NCI-H510A treated with DMSO at 0.1 percent for 48 hours (cell line): ENCODE results near the gene NUP37.
"Not testable (repeated sequence)": the region's sequence is repeated elsewhere in the genome, so short reads cannot be mapped to it uniquely, and the experiment has no call there.

Experiments
- DNase-seq: peaks from one replicate; lab custom pipeline; 2025; lab: John Stamatoyannopoulos, UW

The NUP37 gene

DNA sequence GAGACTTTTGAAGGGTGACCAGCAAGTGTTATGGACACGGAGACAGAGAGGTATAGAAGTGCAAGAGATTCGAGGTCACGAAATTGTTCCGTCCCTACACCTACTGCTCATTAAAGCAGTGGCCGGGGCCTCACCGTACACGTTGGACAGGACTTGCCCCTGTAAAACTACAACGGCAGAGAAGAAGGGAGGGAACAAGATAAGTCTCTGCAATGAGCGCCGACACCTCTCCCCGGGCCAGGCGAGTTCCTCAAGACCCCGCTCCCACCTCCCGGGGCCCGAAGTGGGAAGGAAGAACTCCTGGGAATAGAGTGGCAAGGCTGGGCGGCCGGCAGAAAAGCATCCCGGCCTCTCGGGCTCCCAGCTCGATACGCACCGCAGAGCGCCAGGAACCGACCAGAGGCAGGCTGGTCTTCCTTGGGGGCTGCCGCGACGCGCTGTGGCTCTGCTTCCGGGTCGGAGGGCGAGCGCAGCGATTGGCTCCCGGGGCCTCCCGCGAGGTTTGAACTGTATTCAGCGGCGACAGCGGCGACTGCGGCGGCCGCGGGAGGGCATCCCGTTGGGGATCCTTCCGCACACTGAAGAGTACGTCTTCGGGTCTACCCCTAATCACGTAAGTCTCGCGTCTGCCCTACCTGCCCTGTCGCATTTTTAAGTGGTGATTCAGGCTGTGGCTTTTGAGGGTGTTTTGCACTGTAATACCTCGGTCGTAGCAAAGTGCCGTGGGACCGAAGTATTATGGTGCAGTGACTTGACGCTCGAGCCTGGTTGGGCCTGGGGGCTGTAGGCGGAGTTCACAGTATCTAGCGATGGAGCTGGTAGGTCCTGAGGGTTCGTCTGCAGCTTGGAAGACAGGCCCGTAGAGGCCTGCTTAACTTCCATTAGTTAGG, at the start of gene NUP37, which contains the start of gene PARPBP:
Gene NUP37, minus strand, starts transcription at position 441 of the 890 bp plus-strand sequence. CDS start 1,596 bp downstream, outside the sequence.
Gene PARPBP, plus strand, starts transcription at position 510 of the 890 bp plus-strand sequence. CDS start 3,706 bp downstream, outside the sequence.
- peak; percentile 81 for DNase-seq

DNA sequence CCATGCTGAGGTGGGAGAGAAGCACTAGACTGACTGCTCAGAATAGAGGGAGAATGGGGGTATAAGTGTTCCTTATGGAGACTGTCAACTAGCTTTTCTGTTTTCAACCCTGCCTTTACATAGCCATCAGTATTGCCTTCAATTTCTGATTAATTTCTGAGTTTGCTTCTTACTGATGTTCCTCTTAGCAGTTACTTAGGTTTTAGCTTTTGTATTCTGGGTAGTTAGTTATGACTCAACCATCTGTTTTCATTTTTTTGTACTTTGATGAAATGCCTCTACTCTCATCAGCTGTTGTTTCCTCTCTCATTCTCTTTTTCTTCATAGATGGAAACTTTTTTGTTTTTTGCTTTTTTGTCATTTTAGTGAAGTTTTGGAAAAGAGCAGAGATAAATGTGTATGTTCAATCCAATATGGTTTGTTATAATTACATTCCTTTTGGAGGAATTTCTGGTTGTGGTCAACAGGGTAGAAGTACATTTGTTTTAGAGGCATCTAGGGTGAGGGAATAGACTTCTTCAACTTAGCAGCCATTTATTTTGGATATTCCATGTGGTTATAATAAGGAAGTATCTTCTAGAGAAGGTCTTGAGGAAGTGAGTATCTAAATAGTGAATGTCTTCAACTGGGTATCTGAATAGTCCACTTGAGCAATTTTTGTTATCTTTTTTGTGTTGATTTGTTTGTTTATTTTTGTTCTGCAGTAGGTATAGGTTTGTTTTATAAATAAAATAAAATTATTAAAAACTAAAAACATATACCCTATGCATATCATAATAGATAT, 48.1 kb upstream of the NUP37 start:
- DNase-seq, result no peak

GRCh38 chr12:102163383-102163782, 43.5 kb upstream of the NUP37 start:
- DNase-seq, result no peak

DNA sequence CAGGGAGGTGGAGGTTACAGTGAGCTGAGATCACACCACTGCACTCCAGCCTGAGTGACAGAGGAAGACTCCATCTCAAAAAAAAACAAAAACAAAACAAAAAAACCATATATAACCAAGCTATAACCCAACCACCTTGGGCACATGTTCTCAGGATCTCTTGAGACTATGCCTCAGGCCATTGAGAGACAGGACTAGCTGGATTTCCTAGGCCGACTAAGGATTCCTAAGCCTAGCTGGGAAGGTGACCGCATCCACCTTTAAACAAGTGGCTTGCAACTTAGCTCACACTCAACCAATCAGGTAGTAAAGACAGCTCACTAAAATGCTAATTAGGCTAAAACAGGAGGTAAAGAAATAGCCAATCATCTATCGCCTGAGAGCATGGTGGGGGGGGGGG, 35.3 kb upstream of the NUP37 start:
- not testable (repeated sequence) for DNase-seq

- not testable (repeated sequence) for DNase-seq
Measured at GRCh38 chr12:102147062-102147587, 27.2 kb upstream of the NUP37 start.

DNA sequence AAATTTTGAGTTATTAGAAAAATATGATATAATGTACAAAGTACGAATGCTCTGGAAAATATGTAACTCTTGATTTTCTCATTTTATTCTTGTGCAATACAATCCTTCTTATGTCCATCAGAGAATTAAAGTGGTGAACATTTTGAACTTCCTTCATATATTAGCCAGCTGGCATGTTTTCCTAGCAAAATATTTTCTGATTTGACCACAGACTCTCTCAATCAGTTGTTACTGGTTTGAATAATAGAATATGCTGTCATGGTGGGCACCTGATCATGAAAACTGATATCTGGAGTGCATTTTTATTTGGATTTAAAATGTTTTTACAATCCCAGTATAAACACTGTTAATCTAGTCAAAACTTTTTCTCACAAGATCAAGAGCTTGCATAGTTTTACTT, 24.3 kb upstream of the NUP37 start:
- DNase-seq, result no peak

DNA sequence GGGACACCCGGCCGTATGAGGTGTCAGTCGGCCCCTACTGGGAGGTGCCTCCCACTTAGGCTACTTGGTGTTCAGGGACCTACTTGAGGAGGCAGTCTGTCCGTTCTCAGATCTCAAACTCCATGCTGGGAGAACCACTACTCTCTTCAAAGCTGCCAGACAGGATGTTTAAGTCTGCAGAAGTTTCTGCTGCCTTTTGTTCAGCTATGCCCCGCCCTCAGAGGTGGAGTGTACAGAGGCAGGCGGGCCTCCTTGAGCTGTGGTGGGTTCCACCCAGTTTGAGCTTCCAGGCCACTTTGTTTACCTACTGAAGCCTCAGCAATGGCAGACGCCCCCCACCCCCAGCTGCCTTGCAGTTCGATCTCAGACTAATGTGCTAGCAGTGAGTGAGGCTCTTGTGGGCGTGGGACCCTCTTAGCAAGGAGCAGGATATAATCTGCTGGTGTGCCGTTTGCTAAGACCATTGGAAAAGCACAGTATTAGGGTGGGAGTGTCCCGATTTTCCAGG, 23.0 kb upstream of the NUP37 start:
- not testable (repeated sequence) for DNase-seq

GRCh38 chr12:102137619-102138018, 17.7 kb upstream of the NUP37 start:
- not testable (repeated sequence) for DNase-seq

- not testable (repeated sequence) for DNase-seq
Measured at GRCh38 chr12:102131442-102131841, 11.5 kb upstream of the NUP37 start.

DNA sequence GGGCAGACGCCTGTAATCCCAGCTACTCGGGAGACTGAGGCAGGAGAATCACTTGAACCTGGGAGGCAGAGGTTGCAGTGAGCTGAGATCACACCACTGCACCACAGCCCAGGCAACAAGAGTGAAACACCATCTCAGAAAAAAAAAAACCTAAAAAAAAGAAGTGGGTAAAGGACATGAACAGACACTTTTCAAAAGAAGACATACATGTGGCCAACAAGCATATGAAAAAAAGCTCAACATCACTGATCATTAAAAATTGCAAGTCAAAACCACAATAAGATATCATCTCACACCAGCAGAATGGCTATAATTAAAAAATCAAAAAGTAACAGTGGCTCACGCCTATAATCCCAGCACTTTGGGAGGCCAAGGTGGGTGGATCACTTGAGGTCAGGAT, 10.8 kb upstream of the NUP37 start:
- not testable (repeated sequence) for DNase-seq

GRCh38 chr12:102121328-102121727, 1.4 kb upstream of the NUP37 start:
- not testable (repeated sequence) for DNase-seq

GRCh38 chr12:102120886-102121285, 972 bp upstream of the NUP37 start:
- no peak for DNase-seq

DNA sequence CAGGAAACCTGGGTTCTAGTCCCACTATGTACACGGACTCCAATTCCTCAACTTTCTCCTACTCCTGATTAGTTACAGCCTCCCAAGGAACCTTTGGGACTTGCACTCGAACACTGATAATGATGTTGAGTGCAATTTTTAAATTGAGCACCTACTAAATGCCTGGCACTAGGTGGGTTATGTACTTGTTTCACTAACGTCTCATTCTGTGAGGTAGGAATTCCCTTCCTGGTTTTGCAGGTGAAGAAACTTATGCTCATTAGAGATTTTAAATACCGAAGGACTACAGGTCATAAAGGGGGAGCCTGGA, 605 bp upstream of the NUP37 start:
- no peak for DNase-seq

DNA sequence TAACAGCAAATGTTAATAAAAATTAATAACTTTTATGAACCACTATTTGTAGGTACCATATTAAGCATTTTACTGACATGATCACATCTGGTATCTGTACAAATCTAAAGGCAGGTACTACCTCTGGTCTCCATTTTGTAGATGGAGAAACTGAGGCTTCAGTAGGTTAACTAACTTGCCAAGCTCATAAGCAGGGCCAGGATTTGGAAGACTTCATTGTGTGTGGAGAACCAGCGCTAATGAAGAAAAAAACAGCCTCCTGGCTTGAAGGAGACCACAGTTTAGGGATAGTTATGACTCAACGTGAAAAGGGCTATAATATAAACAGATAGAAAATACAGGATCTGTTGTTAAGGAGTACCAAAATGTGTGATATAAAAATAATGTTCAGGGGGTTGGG, 1.0 kb downstream of the NUP37 start:
- no peak for DNase-seq

GRCh38 chr12:102116392-102116791, 3.5 kb downstream of the NUP37 start:
- DNase-seq, result no peak

DNA sequence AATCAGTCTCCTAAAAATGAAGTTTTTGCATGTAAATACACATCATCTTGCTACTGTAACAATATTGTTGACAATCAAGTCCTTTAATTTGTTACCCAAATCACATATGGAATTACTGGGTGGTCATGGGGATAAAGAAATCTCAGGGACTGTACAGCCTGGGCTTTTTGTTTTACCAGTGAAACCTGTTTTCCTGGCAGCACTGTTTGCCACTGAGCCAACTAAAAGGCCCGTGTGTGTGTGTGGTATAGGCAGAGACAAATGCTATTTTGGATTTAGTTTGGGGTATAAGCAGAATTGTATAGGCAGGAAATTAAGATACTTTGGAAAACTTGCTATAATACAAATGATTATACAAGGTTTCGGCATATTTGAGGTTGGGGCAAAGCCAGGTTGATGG, 5.7 kb downstream of the NUP37 start:
- no peak for DNase-seq

DNA sequence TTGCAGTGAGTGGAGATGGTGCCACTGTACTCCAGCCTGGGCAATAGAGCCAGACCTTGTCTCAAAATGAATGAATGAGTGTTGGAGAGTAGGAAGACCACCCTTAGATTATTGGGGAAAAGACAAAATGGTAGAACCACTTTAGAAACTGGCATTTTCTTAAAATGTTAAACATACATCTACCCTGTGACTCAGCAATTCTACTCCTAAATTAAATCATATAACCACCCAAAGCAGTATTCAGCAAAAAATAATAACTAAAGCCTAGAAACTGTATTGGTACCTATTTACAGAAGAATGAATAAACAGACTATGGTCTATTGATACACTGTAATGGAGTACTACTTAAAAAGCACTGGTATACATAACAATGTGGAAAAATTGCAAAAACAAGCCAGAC, 9.1 kb downstream of the NUP37 start:
- DNase-seq, result no peak

GRCh38 chr12:102107970-102108369, 11.9 kb downstream of the NUP37 start:
- DNase-seq, result no peak

- DNase-seq, result no peak
Measured at GRCh38 chr12:102106905-102107304, 13.0 kb downstream of the NUP37 start.

- DNase-seq, result no peak
Measured at GRCh38 chr12:102096855-102097254, 23.1 kb downstream of the NUP37 start.

- peak; percentile 52 for DNase-seq
Measured at GRCh38 chr12:102095677-102096263, 24.1 kb downstream of the NUP37 start.

DNA sequence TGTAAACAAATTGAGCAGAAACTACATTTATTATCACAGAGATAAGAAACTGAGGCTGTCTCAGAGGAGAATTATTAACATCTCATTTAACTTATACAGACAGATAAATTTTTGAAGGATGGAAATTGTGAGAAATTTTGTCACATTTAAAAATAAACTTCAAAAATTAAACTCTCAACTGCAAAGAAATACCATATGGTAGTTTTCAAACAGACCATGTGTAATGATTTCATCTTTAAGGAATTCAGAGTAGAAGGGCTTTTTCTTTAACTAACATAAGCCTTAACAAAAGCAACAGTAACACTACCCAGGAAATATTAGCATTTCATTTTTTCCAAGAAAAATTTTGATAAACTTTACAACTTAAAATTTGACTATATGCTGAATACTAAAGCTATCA, 26.6 kb downstream of the NUP37 start:
- no peak for DNase-seq
